Fibroblast of skin of right biceps (primary cell): ENCODE results near the gene FMN2.
"Not testable (repeated sequence)": the region's sequence is repeated elsewhere in the genome, so short reads cannot be mapped to it uniquely, and the experiment has no call there.

Experiments
- DNase-seq: peaks from one replicate; pipeline ENCODE4 v3.0.0-alpha.2; 2013

Gene FMN2

DNA sequence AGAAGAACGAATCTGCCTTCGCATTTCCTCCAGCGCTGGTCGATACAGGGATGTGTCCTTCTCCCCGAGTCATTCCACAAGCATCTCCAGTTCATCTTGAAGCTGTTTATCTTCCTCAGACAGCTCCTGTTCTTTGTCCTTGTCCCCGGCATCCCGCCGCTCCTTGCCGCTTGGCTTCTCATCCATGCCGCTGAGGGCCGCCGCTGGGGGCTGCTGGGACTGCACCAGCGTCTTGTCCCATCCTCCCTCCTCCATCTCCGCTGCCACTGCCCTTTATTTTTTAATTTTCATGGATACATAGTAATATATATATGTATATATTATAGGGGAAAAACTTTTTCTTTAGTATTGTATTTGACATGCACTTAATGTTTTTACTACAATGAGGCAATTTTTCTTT lies 53.4 kb downstream of the FMN2 start:
- no peak for DNase-seq

DNA sequence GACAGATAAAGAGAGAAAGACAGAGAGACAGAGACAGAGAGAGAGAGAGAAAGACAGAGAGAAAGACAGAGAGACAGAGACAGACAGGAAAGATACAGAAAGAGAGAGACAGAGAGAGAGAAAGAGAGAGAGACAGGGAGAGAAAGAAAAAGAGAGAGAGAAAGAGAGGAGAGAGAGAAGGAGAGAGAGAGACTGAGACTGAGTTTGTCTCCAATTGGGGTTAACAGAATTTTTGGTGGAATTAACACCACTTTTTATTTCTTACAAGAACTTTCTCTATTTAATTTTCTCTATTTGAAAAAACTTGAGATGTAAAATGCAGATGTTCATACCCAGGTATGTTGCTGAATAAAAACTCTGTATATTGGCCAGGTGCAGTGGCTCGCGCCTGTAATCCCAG lies 56.6 kb downstream of the FMN2 start:
- no peak for DNase-seq

DNA sequence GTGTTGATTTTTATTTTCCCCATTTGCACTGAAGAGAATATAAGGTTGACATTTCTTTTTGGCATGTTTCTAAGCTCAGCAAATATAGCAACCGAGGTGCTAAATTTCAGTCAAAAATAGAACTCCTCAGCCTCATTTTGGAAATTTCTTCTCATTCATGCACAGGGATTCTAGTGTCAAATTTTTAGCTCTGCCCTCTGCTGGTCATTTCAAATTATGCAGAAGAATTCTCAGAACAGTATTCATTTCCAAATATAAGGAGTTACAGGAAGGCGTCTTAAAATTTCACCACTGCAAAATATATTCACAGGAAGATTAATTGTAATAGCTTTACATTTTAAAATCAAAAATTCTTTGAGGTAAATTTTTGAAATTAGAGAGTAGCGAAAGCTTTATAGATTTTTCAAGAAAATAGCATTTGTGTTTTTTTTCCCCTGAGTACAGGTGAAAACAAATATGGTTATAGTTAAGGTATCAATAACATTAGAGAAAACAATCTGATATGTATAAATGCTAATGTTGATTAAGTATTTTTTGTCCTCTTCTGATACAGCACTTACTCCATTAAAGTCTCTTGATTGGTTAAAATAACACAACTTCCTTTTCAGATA lies 57.9 kb downstream of the FMN2 start:
- DNase-seq, result peak; percentile 55

DNA sequence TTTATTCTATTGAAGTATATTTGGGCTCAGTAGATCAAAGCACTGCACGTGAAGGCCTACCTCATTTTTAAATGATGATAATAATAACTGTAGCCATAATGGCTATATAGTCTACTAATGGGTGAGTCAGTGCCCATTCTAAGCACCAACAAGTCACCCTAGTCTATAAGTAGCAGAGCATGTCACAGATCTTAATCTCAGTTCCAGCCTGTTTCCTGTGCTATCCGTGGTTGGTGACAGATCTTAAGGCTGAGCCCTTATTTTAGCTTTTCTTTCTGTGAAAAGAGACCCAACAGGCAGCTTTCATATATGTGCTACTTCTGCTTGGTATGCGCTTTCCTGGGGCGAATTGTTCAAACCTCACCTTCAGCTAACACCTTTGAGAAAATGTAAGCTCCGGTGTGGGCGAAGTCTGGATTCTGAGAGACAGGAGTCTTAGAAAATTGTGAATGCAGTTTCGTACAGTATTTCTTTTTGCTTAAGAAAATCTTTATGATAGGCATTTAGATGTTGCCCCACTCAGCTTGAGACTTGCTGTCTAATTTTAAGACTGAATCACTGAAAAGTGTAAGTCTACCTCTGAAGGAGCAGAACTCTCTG lies 59.6 kb downstream of the FMN2 start:
- DNase-seq, result peak; percentile 51

DNA sequence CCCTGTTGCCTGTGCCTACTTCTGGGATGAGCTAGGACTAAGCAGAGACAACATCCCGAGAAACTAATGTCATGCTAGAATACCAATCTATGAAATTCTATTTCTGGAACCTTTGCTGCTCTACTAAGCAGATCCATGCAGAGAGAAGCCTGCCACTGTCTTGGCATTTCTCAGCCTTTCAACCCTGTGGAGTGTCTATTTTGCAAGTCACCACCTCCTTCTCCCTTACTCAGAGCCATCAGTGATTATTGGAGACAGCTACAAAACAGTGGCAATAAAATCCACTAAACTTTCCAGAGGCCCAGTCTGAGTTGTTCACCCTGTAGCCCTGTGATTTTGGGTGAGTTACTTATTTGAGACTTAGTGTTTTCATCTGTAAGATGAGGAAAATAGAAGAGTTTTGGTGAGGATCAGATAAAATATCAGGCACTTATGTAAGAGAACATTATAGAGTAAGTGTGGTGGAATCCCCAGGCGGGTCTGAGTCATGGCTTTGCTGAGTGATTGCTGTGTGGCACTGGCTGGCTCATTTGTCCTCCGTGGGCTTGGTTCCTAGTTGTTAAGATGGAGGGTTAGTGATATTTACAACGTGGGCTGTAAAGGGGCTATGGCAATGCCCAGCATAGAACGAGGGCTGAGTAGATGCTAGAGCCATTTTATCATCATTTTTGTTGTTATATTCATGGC lies 61.1 kb downstream of the FMN2 start:
- DNase-seq, result peak; percentile 28

DNA sequence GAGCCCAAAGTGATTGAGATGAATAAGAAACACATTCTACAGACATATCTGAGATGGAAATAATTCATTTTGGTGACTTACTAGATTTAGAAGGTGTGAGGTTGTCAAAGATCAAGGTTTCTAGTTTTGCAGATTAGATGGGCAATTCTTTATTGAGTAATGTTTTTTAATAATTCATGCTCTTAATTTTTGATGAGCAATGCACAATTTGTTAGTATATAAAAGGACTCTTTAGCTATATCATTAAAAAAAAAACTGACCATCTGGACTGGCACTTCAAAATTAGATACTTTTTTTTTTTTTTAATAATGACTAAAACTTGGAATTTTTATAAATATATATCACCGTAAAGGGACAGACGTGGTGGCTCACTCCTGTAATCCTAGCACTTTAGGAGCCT lies 63.9 kb downstream of the FMN2 start:
- DNase-seq, result no peak

DNA sequence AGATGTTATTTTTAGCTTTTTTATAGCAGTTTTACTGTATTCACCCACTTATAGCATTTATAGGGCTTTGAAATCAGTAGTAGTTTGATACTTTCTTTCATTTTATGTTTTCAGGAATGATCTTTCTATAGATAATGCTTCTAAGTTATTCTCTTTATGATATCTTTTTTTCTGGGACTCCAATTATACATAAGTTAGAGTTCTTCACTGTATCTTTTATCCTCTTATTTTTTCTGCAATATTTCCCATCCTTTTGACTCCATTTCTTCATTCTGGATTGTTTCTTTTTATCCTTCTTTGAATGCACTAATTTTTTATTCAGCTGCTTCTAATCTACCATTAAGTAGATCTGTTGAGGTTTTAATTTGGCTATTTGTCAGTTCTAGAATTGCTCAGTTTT lies 73.1 kb downstream of the FMN2 start:
- DNase-seq, result no peak

DNA sequence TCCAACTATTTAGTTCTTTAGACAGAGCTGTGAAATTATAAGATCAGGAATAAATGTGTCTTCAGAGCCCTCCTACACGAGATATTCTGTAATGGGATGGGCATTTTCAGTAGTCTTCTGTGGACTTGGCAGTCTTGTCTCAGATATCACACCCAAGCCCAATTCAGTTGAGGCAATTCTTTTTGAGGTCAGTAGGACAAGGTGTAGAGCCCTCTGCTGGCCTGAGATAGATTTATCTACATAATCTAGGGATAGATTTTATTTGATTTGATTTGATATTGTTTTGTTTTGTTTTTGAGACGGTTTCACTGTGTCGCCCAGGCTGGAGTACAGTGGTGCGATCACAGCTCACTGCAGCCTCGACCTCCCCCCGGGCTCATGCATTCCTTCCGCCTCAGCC lies 77.5 kb downstream of the FMN2 start:
- DNase-seq, result peak; percentile 39

DNA sequence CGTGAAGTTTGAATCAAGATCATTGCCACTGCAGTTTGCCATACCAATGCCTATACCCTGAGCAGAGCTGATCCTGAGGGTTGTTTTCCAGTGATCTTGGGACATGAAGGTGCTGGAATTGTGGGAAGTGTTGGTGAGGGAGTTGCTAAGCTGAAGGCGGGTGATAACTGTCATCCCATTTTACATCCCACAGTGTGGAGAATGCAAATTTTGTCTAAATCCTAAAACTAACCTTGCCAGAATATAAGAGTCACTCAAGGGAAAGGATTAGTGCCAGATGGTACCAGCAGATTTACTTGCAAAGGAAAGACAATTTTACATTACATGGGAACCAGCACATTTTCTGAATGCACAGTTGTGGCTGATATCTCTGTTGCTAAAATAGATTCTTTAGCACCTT lies 78.6 kb downstream of the FMN2 start:
- no peak for DNase-seq

DNA sequence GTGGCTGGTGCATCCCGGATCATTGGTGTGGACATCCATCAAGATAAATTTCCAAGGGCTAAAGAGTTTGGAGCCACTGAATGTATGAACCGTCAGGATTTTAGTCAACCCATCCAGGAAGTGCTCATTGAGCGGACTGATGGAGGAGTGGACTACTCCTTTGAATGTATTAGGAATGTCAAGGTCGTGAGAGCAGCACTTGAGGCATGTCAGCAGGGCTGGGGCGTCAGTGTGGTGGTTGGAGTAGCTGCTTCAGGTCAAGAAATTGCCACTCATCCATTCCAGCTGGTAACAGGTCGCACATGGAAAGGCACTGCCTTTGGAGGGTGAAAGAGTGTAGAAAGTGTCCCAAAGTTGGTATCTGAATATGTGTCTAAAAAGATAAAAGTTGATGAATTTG lies 79.1 kb downstream of the FMN2 start:
- DNase-seq, result no peak

DNA sequence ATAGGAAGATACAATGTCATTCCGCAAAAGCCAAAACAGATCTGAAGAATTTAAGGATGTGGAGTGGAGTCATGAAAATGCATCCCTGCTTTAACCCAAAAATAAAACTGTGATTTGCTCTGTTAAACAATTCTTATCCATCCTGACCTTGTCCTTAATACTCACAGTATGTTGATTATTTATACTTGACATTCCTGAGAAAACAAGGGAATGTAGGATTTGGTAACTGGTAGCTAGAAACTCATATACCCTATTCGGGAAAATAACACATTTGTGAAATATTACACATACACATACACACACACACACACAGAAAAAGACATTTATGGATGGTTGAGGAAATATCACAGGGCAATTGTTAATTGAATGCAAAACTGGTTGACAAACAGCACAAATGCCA lies 80.2 kb downstream of the FMN2 start:
- DNase-seq, result no peak

DNA sequence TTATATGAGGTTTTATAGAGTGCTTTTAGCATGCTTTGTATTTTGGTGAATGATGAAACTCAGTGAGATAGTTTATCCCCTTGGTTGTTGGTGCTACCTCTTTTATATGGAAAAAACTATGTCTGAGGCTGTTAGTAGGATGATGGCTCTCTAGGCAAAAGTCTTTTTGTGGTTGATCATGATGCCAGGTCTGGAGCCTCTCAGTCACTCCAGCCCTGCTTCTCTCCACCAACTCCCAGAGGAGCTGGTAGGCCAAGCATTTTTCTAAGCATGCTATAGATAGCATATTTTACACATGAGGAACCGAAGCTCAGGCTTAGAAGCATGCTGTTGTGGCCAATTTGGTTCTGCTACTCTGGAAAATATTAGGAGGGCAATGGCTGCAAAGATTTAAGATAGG lies 82.2 kb downstream of the FMN2 start:
- peak; percentile 61 for DNase-seq

DNA sequence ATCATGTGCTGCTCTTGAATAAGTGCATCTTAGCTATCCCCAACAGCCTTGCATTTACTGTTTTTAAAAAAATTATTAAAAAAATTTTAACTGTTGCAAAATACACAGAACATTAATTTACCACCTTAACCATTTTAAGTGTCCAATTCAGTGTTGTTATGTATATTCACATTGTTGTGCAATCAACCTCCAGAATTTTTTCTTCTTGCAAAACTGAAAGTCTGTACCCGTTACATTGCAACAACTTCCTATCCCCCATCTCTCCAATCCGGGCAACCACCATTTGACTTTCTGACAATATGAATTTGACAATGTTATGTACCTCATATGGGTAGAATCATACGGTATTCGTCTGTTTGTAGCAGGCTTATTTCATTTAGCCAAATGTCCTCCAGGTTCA lies 83.1 kb downstream of the FMN2 start:
- no peak for DNase-seq

DNA sequence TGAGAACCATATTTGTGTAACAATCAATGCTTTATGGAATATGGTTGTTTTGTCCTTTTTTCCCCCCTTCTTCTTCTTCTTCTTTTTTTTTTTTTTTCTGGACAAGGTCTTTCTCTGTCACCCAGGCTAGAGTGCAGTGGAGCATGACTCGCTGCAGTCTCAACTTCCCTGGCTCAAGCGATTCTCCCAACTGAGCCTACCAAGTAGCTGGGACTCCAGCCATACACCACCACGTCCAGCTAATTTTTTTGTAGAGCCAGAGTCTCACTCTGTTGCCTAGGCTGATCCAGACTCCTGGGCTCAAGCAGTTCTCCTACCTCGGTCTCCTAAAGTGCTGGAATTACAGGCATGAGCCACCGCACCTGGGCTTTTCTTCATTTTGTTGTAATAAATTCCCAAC lies 86.7 kb downstream of the FMN2 start:
- DNase-seq, result no peak

DNA sequence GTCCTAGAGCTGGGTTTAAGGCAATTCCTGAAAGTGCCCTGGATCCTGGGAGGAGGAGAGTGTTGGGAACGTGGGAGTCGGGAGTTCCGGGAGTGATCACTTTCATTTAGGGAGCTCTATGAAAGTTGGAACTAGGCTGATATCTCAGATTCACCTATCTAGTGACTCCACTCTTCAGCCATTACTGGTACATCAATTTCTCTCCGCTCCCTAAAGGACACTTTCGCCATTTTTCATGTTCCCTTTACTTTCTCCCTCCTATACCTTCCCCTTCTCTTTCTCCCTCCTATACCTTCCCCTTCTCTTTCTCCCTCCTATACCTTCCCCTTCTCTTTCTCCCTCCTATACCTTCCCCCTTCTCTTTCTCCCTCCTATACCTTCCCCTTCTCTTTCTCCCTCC lies 93.0 kb downstream of the FMN2 start:
- not testable (repeated sequence) for DNase-seq

DNA sequence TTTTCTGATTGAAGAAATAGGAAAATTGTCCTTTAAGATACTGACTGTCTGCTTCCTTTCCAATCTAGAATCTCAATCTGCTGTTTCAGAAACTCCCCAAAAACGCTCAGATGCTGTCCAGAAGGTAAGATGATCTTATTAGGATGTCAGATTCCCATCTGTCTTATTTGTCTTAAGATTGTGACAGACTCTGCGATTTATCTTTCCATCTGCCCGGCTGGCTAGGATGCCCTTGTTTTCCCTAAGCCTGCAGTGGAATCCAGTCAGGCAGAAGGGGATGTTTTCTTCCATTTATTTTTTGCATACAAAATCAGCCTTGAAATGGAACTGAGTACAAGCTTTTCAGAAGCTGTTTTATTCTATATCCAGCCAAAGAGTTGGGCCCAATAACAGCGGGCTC lies 96.5 kb downstream of the FMN2 start:
- no peak for DNase-seq

DNA sequence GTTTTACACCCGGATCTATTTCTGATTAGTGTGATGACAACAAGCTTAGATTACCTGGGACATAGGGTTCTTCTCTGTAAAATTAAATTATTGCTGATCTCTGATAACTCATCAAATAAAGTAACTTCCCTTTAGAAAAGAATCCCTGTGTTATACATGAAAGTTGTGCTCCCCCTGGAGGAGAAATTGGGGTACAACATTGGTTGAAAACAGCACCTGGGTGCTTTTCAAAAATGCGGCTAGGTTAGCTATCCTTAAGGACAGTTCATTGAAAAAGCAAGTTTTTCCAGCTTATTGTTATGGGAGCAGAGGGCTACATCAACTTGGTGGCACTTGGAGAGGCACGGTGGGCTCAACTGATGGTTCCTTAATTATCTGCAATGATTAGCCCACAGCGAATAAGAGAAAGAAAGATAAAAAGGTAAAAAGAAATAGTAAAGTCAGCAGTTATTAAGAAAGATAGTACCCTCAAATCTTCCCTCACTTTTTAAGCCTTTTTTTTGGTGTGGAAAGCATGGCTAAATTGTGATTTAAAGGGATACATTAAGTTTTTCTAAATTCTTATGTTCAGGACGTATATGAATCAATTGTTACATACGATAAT lies 97.8 kb downstream of the FMN2 start:
- DNase-seq, result peak; percentile 53

DNA sequence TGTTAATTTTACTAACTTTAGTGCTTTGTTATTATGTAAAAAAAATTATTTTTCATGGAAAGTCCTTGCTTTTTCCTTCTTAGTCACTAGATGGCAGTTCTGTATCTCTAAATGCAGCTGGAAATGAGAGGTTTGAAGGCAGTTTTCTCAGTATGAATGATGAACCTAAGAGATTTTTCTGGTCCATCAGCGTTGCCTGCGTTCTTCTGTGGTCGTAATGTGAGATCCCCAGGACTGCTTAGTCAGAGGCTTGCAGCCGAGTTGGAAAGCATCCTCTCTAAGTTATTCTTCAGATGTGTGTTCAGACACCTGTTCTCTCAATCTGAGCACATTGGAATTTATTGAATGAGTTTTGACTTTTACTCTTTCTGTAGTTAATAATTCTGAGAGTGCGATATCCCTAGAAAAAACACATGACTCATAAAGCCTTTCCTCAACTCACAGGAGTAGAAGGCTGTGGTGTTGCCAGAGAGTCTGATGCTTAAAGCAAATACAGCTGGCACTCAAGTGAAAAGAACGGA lies 99.3 kb downstream of the FMN2 start:
- peak; percentile 98 for DNase-seq

DNA sequence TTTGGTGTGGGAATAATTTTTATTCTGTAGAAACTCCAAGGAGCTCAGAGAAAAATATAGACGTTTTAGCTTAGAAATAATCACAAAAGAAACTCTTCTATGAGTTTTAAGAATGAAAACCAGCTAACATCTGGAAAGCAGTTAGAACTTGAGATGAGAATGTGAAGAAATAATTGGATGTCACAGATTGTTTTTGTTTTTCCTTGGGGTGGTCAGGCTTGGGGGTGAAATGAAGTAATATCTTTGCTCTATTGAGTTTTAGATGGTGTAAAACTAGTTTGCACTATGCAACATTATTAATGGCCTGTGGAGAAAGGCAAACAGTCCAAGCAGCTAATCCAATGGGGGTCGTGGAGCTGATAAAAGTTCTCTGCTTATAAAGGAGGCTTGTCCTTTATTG lies 101.2 kb downstream of the FMN2 start:
- no peak for DNase-seq

DNA sequence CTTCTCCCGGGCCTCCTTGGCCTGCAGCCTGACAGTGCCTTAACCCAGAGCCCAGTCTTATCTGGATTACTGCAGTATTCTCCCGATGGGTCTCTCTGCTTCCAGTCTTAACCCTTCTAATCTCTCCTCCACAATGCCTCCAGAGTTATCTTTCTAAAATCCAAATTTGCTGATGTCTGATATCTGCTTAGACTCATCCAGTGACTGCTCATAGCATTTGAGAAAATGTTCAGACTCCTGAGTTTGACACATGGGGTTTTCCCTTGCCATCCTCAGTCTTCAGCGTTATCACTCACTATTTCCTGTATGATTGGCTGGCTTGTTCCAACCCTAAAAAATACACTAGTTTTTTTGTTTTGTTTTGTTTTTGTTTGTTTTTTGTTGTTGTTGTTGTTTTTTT lies 102.0 kb downstream of the FMN2 start:
- peak; percentile 18 for DNase-seq

DNA sequence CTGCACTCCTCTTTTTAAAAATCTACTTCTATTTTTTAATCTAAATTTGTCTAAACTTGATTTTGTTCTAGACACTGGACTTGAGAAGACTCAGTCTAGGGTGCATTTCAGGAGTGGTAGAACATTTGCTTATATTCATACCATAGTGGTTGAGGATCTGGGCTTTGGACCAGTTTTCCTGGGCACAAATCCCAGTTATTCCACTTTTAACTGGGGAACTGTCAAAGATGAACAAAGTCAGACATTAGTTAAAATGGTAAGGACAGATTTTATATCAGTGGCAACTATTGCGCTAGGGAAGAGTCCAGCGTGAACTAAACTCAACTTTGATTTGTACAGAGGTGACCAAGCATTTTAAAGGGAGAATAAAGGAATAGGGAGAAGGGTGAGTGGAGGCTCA lies 102.4 kb downstream of the FMN2 start:
- DNase-seq, result peak; percentile 75

DNA sequence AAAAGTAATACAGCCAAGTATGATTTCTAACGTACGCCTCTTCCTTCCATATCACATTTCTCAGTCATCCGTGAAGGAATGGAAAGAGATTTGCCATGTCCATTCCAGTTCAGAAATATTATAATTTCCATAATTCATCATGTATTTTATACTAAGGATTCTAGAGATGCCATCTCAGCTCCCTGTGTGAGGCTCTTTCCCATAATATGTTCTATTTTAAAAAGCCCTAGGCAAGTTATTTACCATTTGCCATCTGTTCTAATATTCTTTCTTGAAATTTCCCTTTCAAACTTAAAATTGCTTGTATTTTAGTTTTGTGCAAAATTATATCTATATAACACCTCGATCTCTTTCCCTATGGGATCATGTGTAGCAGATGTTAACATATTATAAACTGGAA lies 106.7 kb downstream of the FMN2 start:
- no peak for DNase-seq

DNA sequence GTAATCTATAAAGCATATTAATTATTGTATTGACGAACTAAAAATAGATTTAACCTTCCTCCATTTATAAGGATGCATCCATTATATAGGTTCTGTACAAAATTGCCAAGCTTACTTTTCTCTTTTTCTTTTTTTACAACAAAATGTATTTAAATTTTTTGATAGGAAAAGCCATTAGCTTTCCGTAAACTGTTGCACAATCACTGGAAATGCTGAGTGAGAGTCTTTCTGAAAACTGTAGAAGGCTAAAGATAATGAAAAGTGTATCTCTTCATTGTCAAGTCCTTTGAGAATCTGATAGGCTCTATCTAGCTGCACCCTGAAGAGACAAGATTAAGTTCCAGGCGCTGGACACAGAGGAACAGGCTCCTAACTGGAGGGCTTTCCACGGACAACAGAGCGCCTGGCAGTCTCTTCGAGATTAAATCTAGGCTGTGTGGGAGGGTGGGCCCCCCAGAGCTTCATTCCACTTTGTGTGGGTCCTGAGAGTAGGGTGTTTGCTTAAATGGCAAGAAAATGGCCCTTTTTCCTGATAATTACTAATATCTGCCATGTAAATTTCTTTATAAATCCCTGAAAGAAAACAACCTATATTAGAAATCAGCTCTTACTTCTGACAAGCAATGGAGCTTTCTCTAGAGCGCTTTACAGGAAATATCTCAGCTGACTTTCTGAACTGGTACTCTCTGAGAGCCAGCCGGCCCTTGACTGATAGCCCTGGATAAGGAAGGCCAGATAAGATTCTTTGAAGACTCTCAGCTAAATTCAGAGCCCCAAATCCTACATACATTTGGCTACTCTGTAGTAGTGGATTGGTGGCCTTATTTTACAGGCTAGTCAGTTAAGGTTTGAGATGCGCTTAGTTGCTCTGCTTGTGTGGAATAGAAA lies 108.3 kb downstream of the FMN2 start:
- no peak for DNase-seq
